Lung (tissue), 12 donors: ENCODE results near the gene DUSP16. TPM values are rescaled to one million over a fixed set of nuclear protein-coding genes. Genes with fewer than 3 reads are reported as not detected.

Experiments
- ATAC-seq: fragments of 200-7000 bp; cut with Tn5 transposase; one replicate; pipeline ENCODE4 v1.9.1; 2020; ENCODE audit warnings: moderate number of reproducible peaks; ENCODE audit not compliant: insufficient read depth, low FRiP score
- DNase-seq, 3 donors: peaks; one replicate each; pipeline ENCODE4 v3.0.0-alpha.2; 2013 to 2017
- H3K27ac ChIP-seq, 2 donors: one replicate each; pipeline ENCODE4 v1.5.1; 2013; ENCODE audit warnings: mild to moderate bottlenecking in 2 of 2, moderate library complexity in 2 of 2, control low read depth in 1 of 2, inconsistent platforms in 1 of 2, low read depth in 1 of 2, low read length in 1 of 2
- H3K27me3 ChIP-seq, 3 donors: one replicate each; pipeline ENCODE4 v1.5.1; 2013; ENCODE audit warnings: low read length in 2 of 3; ENCODE audit not compliant: control insufficient read depth in 3 of 3, insufficient read depth in 3 of 3
- H3K36me3 ChIP-seq, 4 donors: one replicate each; pipeline ENCODE4 v1.5.1; 2013; ENCODE audit warnings: low read length in 4 of 4, mild to moderate bottlenecking in 1 of 4, moderate library complexity in 1 of 4; ENCODE audit not compliant: control insufficient read depth in 4 of 4, insufficient read depth in 4 of 4
- H3K4me1 ChIP-seq, 5 donors: one replicate each; pipeline ENCODE4 v1.5.1; 2013; ENCODE audit warnings: low read length in 5 of 5, mild to moderate bottlenecking in 2 of 5, moderate library complexity in 1 of 5; ENCODE audit not compliant: control insufficient read depth in 5 of 5, insufficient read depth in 5 of 5
- H3K4me3 ChIP-seq: one replicate; pipeline ENCODE4 v1.5.1; 2013; ENCODE audit warnings: mild to moderate bottlenecking, control low read depth, moderate library complexity
- H3K9ac ChIP-seq, 2 donors: one replicate each; pipeline ENCODE4 v1.5.1; 2013; ENCODE audit warnings: low read length in 2 of 2, control low read depth in 1 of 2; ENCODE audit not compliant: insufficient read depth in 1 of 2
- H3K9me3 ChIP-seq, 4 donors: one replicate each; pipeline ENCODE4 v1.5.1; 2013; ENCODE audit warnings: low read length in 3 of 4, mild to moderate bottlenecking in 1 of 4, moderate library complexity in 1 of 4; ENCODE audit not compliant: control insufficient read depth in 4 of 4, insufficient read depth in 3 of 4
- CTCF ChIP-seq: IDR thresholded peaks from 2 replicates; pipeline ENCODE4 v1.5.1; 2012; ENCODE audit warnings: mild to moderate bottlenecking; ENCODE audit errors: control extremely low read depth, extremely low read depth
- whole genome bisulfite sequencing, 2 donors: extraction: QIAGEN DNeasy Blood & Tissue Kit; methylation state at CpG; one replicate each; pipeline ENCODE4 v1.1.7; 2013; 5-methylcytosine and 5-hydroxymethylcytosine counted together
- polyA plus RNA-seq, 2 donors: library from polyadenylated mRNA; stranded (reverse); fragments of 200-250 nt; gene quantifications; one replicate each; pipeline ENCODE4 v1.2.1, GENCODE V29; 2013
- total RNA-seq, 2 donors: library from RNA; depleted of rRNA in 1 of 2; stranded (reverse); fragments of >200 nt in 1 of 2; gene quantifications; one replicate each; pipeline ENCODE4 v1.2.1, GENCODE V29; 2014 to 2021
- donor health status: control.
- donor health status: control.
- donor health status: Bipolar disorder and iron deficiency.
- donor health status: healthy.
- donor health status: DM: yes; HTN: yes; CAD: no.

The DUSP16 gene
- total and polyA plus RNA-seq, 4 donors = 11.1 to 40.0 (median 25.8) TPM

DNA sequence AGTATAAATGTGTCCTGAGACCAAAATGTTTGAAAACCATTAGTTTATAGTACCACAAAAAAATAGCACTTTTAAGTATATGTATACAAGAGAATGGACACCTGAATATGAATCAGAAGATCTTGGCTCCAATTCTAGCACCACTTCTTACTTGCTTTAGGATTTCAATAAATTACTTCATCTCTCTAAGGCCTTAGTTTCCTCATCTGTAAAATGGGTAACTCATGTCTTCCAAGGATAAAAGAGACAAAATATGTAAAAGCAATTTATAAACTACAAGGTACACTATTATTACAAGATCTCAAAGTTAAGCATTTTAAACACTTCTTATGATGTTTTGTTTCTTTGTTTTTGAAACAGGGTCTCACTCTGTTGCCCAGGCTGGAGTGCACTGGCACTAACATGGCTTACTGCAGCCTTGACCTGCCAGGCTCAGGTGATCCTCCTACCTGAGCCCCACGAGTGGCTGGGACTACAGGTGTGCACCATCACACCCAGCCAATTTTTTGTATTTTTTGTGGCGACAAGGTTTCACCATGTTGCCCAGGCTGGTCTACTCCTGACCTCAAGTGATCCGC lies 9.4 kb downstream of the DUSP16 start:
- Histone ChIP-seq H3K9ac (no peak overlapping the region), H3K4me1 (peaks cover 0 to 9% (median 0%) of the 10 kb centered on the region in 5 donors), H3K9me3 (no peaks in the 10 kb centered on the region), H3K27ac (no peak overlapping the region), H3K4me3 (no peak overlapping the region), H3K27me3 (no peaks in the 10 kb centered on the region), H3K36me3 (peaks cover 0 to 2% (median 0%) of the 10 kb centered on the region in 4 donors)
- DNase-seq = no peak
- no peak for ATAC-seq
- 74 to 99% methylated on average over 3 of the region's 3 CpGs for WGBS, 2 donors
- no peak for TF ChIP-seq CTCF

- Histone ChIP-seq H3K9me3 (no peaks in the 10 kb centered on the region), H3K9ac (no peak overlapping the region), H3K4me1 (peaks cover 0 to 4% (median 0%) of the 10 kb centered on the region in 5 donors), H3K4me3 (no peak overlapping the region), H3K27me3 (no peaks in the 10 kb centered on the region), H3K36me3 (peaks cover 0 to 2% (median 0%) of the 10 kb centered on the region in 4 donors), H3K27ac (no peak overlapping the region)
- TF ChIP-seq CTCF = no peak
- DNase-seq (no peak), ATAC-seq (no peak)
- 80 to 90% methylated on average over 7 of the region's 7 CpGs for WGBS, 2 donors
These were observed 11.5 kb downstream of the DUSP16 start for GRCh38 chr12:12551115-12551514.

DNA sequence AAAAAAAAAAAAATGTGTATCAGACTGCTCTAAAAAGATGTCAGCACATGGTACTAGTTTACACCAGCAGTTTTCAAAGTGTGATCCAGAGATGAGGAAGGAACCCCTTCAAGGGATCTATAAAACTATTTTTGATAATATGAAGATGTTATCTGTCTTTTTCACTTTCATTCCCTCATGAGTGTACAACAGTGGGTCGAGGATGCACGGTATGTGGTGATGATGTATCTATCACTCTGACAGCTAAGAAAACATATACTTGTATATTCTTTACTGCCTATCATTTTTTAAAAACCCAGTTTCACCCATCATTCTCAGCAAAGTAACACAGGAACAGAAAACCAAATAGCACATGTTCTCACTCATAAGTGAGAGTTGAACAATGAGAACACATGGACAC lies 12.4 kb downstream of the DUSP16 start:
- Histone ChIP-seq H3K27ac (no peak overlapping the region), H3K27me3 (no peaks in the 10 kb centered on the region), H3K36me3 (peaks cover 0 to 2% (median 0%) of the 10 kb centered on the region in 4 donors), H3K4me3 (no peak overlapping the region), H3K9ac (no peak overlapping the region), H3K4me1 (peaks cover 0 to 4% (median 0%) of the 10 kb centered on the region in 5 donors), H3K9me3 (no peaks in the 10 kb centered on the region)
- 85% methylated on average over 2 of the region's 2 CpGs for WGBS, 2 donors
- DNase-seq (no peak), ATAC-seq (no peak)
- no peak for TF ChIP-seq CTCF

GRCh38 chr12:12549426-12549825 lies 13.2 kb downstream of the DUSP16 start:
- Histone ChIP-seq H3K27ac (no peak overlapping the region), H3K27me3 (no peaks in the 10 kb centered on the region), H3K4me1 (peaks cover 0 to 4% (median 0%) of the 10 kb centered on the region in 5 donors), H3K36me3 (peaks cover 0 to 2% (median 0%) of the 10 kb centered on the region in 4 donors), H3K4me3 (no peak overlapping the region), H3K9me3 (no peaks in the 10 kb centered on the region), H3K9ac (no peak overlapping the region)
- DNase-seq (no peak), ATAC-seq (no peak)
- WGBS, 2 donors = 92 to 99% methylated on average over 2 of the region's 2 CpGs
- TF ChIP-seq CTCF = no peak
